HUES6 (cell line): Measurements from ENCODE around the gene NPHP4.

Source experiments
- H3K27ac ChIP-seq: 2 replicates; pipeline ENCODE4 v1.7.0; 2013; ENCODE audit warnings: low read depth, mild to moderate bottlenecking, low read length, inconsistent platforms
- H3K27me3 ChIP-seq: 2 replicates; pipeline ENCODE4 v1.6.1; 2013; ENCODE audit warnings: low read length; ENCODE audit not compliant: control insufficient read depth, insufficient read depth
- H3K36me3 ChIP-seq: 2 replicates; pipeline ENCODE4 v1.6.1; 2013; ENCODE audit warnings: low read length; ENCODE audit not compliant: control insufficient read depth, insufficient read depth
- H3K4me1 ChIP-seq: 2 replicates; pipeline ENCODE4 v1.6.1; 2013; ENCODE audit warnings: low read length; ENCODE audit not compliant: control insufficient read depth, insufficient read depth
- H3K4me3 ChIP-seq: 2 replicates; pipeline ENCODE4 v1.5.1; 2013; ENCODE audit warnings: low read depth, low read length
- H3K9ac ChIP-seq: one replicate; pipeline ENCODE4 v1.6.1; 2013; ENCODE audit warnings: mild to moderate bottlenecking, low read length
- H3K9me3 ChIP-seq: 2 replicates; pipeline ENCODE4 v1.6.1; 2013; ENCODE audit warnings: low read depth, low read length; ENCODE audit not compliant: control insufficient read depth, insufficient read depth

The NPHP4 gene

GRCh38 chr1:5839161-5839880 is 152.9 kb downstream of the NPHP4 start:
- no peaks in the 10 kb centered on the region for H3K9me3 ChIP-seq
- H3K27ac ChIP-seq, result no peak overlapping the region
- H3K27me3 ChIP-seq, result no peaks in the 10 kb centered on the region; the same call in 1 of the 2 replicates
- no peak overlapping the region for H3K9ac ChIP-seq
- H3K36me3 ChIP-seq, result no peaks in the 10 kb centered on the region
- H3K4me1 ChIP-seq, result peaks cover 11% of the 10 kb centered on the region
- no peak overlapping the region for H3K4me3 ChIP-seq

DNA sequence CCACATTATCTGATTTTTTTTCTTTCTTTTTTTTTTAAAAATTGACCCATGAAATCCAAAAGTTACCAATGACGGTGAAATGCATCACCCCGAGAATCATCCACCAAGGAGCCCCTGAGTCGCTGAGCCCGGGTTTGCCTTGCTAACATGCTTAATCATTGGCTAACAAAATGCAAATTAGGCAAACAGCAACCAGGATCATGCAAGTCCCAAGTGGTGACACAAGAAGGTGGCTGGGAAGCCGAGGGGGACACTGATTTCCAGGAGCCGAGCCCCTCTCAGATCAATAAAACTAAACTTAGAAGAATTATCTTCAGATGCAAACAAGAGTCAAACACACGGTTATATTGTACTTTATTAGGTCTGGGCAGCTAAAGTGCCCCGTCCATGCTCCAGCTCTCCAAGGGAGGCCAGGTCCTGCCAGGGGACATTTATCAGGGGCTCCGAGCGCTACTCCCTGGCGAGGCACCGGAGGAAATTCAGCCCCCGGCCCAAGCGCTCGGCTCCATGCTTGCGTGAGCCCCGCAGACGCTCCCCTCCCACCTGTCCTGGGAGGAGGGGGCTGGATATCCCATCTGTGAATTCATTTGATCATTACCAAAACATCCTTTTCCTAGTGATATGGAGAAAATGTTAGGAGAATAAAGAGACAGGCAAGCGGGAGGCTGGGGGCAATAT is 154.1 kb downstream of the NPHP4 start:
- no peak overlapping the region for H3K9ac ChIP-seq
- H3K9me3 ChIP-seq, result no peaks in the 10 kb centered on the region
- H3K27ac ChIP-seq, result no peak overlapping the region
- H3K4me3 ChIP-seq, result no peak overlapping the region
- H3K4me1 ChIP-seq, result peaks cover 8% of the 10 kb centered on the region
- H3K36me3 ChIP-seq, result no peaks in the 10 kb centered on the region
- H3K27me3 ChIP-seq, result no peaks in the 10 kb centered on the region; the same call in 1 of the 2 replicates

GRCh38 chr1:5836776-5837440 is 155.3 kb downstream of the NPHP4 start:
- no peak overlapping the region for H3K9ac ChIP-seq
- H3K27me3 ChIP-seq, result no peaks in the 10 kb centered on the region

GRCh38 chr1:5835179-5835562 is 157.1 kb downstream of the NPHP4 start:
- H3K27ac ChIP-seq, result no peak overlapping the region
- no peak overlapping the region for H3K9ac ChIP-seq
- H3K9me3 ChIP-seq, result no peaks in the 10 kb centered on the region
- H3K4me1 ChIP-seq, result peaks cover 24% of the 10 kb centered on the region
- H3K27me3 ChIP-seq, result peaks cover 5% of the 10 kb centered on the region
- no peaks in the 10 kb centered on the region for H3K36me3 ChIP-seq
- no peak overlapping the region for H3K4me3 ChIP-seq

More at GRCh38 chr1:5836776-5837440, 155.3 kb downstream of the NPHP4 start:
- Histone ChIP-seq H3K4me1 (peaks cover 14% of the 10 kb centered on the region), H3K4me3 (no peak overlapping the region), H3K36me3 (no peaks in the 10 kb centered on the region), H3K9me3 (no peaks in the 10 kb centered on the region), H3K27ac (no peak overlapping the region)

DNA sequence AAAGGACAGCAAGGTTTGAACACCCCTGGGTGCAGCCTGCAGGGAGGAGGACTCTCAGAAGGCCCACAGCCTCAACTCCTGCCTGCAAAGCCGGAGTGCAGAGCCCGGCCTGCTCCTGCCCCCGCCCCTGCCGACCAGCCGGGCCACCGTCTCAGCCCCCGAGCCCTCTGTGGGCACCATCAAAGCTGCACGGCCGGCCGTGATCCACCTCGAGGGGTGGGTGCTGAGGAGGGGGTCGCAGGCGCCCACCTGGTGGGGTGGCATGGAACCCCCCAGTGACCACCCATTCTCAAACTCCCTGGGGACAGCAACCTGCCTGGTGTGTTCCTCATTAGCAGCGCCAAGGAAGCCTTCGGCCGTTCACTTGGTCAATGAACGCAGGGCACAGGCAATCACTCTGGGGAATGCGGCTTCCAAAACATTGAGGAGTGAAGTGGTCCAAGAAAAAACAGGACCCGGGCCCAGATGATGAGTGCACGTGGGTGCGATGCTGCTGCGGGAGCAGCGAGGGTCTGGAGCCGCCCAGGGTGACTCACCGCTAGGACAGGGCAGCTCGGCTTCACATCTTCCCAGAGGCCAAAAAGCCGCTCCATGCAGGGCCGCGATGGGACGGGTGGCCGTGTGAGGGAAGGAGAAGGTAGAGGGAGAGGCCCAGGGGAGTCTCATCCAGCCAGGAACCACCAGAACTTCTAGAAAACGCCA is 157.6 kb downstream of the NPHP4 start:
- Histone ChIP-seq H3K9me3 (no peaks in the 10 kb centered on the region), H3K4me3 (no peak overlapping the region), H3K4me1 (peaks cover 24% of the 10 kb centered on the region), H3K27ac (no peak overlapping the region), H3K9ac (no peak overlapping the region), H3K27me3 (peaks cover 5% of the 10 kb centered on the region), H3K36me3 (no peaks in the 10 kb centered on the region)

DNA sequence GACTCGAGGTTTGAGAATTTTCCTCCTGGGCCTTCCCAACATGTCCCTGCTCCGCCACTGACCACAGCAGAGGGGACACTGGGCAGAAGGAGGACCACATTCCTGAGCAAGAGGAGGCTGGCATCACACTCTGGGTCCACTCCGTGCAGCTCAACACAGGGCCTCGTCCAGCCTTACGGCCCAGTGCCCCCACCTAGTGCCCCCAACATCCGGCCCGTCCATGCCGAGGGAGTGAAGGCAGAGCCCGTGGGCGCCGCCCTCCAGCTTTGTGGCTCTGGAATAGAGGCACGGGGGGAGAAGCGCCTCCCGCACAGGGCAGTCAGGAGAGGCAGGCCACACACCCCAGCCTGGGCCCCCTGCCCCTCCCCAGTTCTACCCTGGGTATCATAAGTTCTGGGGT is 158.3 kb downstream of the NPHP4 start:
- H3K9me3 ChIP-seq, result no peaks in the 10 kb centered on the region
- no peak overlapping the region for H3K4me3 ChIP-seq
- H3K27me3 ChIP-seq, result peaks cover 5% of the 10 kb centered on the region
- H3K4me1 ChIP-seq, result peaks cover 24% of the 10 kb centered on the region
- no peaks in the 10 kb centered on the region for H3K36me3 ChIP-seq
- no peak overlapping the region for H3K27ac ChIP-seq
- no peak overlapping the region for H3K9ac ChIP-seq

- Histone ChIP-seq H3K27ac (no peak overlapping the region), H3K4me1 (peaks cover 24% of the 10 kb centered on the region), H3K36me3 (no peaks in the 10 kb centered on the region), H3K9me3 (no peaks in the 10 kb centered on the region), H3K4me3 (no peak overlapping the region), H3K27me3 (peaks cover 5% of the 10 kb centered on the region), H3K9ac (no peak overlapping the region)
These were observed 159.0 kb downstream of the NPHP4 start for GRCh38 chr1:5832916-5833895.

DNA sequence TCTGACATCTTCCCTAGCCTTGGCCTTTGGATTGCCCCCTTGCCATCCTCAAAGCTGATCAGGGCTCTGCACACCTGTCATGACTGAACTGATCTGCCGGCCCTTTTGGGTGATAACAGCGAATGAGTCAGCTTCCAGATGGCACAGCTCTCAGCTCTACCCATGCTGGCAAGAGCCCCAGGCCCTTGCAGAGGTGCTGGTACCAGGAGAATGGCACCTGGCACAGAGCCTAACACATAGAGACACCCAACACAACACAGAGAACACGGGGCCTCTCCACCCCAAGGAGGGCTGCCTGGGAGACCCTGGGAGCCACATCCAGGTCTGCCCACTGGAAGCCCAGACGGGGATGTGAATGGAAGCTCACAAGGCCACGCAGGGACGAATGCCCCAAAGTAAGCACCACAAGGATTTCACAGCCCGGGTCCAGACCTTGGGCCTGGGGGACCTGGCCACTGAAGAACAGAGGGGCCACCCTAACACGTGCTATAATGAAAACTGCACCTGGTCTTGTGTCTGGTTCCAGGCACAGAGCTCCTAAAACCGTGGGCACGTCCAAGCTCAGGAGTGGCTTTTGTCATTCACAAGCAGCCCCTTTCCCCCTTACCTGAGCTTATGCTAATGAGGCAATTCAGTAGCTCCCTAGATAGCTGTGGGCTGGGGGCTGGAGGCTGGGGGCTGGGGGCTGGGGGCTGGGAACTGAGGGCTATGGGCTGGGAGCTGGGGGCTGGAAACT is 160.5 kb downstream of the NPHP4 start:
- Histone ChIP-seq H3K4me1 (peaks cover 23% of the 10 kb centered on the region), H3K9ac (no peak overlapping the region), H3K36me3 (no peaks in the 10 kb centered on the region), H3K9me3 (no peaks in the 10 kb centered on the region), H3K27me3 (peaks cover 5% of the 10 kb centered on the region), H3K27ac (no peak overlapping the region), H3K4me3 (no peak overlapping the region)

- H3K27ac ChIP-seq, result no peak overlapping the region
- H3K4me1 ChIP-seq, result peaks cover 19% of the 10 kb centered on the region
- H3K27me3 ChIP-seq, result peaks cover 5% of the 10 kb centered on the region
- no peak overlapping the region for H3K9ac ChIP-seq
- H3K4me3 ChIP-seq, result no peak overlapping the region
- no peaks in the 10 kb centered on the region for H3K9me3 ChIP-seq
- H3K36me3 ChIP-seq, result no peaks in the 10 kb centered on the region
These were observed 161.2 kb downstream of the NPHP4 start for GRCh38 chr1:5830771-5831599.
